Ascending aorta (tissue), 2 donors: Measurements from ENCODE around the gene SIX4. TPM values are rescaled to one million over a fixed set of nuclear protein-coding genes. Genes with fewer than 3 reads are reported as not detected.

Experiments used
- DNase-seq, 2 donors: peaks; one replicate each; pipeline ENCODE4 v3.0.0-alpha.2; 2019; ENCODE audit warnings: low spot score in 2 of 2
- H3K27ac ChIP-seq, 2 donors: fragments of 200-600 bp; sonication (generic); one replicate each; pipeline ENCODE4 v1.5.1; 2016 to 2017; ENCODE audit warnings: mild to moderate bottlenecking in 1 of 2
- H3K27me3 ChIP-seq: fragments of 200-600 bp; sonication (generic); one replicate; pipeline ENCODE4 v1.5.1; 2017
- H3K36me3 ChIP-seq, 2 donors: fragments of 200-600 bp; sonication (generic); one replicate each; pipeline ENCODE4 v1.5.1; 2016
- H3K4me1 ChIP-seq, 2 donors: fragments of 200-600 bp; sonication (generic); one replicate each; pipeline ENCODE4 v1.5.1; 2016 to 2017; ENCODE audit warnings: mild to moderate bottlenecking in 1 of 2
- H3K4me3 ChIP-seq, 2 donors: fragments of 200-600 bp; sonication (generic); one replicate each; pipeline ENCODE4 v1.5.1; 2016 to 2017; ENCODE audit warnings: mild to moderate bottlenecking in 1 of 2
- H3K9me3 ChIP-seq, 2 donors: fragments of 200-600 bp; sonication (generic); one replicate each; pipeline ENCODE4 v1.5.1; 2016
- intact Hi-C: fragments of 100-400 bp; cut with DNase I; formaldehyde crosslinking; loops from one replicate; pipeline ENCODE4 v1.15.1; 2023
- total RNA-seq: library from RNA; depleted of rRNA; stranded (reverse); fragments of >200 nt; gene quantifications from one replicate; pipeline ENCODE4 v1.1.0, GENCODE V29; 2016
- TF ChIP-seq, protein P1 (sequence below), 3 experiments: fragments of 200-600 bp in 2 of 3; fragments of 450-650 bp in 1 of 3; sonication (generic) in 2 of 3; IDR thresholded peaks; one replicate each; pipeline ENCODE4 v1.5.1; 2016 to 2019; ENCODE audit warnings: antibody characterized with exemption in 3 of 3, mild to moderate bottlenecking in 1 of 3, moderate library complexity in 1 of 3

SIX4 gene
- total RNA-seq, 1 donor from 2014 or later, result 1.4 TPM

DNA sequence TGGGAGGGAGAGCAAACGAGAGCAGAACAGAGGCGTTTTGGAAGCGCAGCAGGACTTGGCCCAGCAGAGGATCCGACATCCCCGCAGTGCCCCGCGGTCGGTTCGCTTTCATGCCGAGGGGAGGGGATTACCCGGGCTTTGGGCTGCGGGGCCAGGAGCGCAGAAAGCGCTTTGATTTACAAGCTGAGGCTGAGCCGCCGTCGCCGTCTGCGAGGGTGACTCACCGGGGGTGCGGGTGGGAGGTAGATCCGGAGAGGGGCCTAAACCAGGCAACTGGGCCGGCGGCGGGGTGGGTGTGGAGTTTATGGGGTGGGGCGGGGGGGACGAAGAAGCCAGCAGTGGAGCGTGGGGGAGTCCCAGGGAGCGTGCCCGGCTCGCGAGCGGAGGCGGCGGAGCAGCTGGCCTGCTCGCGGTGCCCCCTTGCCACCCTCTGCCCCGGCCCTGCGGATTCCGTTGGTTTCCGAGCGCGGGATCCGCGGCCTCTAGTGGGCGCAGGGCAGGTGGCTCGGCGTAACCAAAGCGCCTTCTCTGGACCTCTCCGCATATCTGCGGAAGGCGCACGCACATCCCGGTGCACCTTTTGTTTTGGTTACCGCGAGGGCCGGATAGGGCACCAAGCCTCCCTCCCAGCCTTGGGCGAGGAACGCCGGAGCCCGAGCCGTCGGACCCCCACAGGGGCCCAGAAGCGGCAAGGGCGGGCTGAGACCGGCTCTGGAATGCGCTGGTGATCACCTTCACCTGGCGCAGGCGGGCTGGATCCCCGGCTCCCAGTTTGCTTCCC is 2.6 kb downstream of the SIX4 start:
- no peaks in the 10 kb centered on the region for H3K9me3 ChIP-seq
- H3K27me3 ChIP-seq, result no peaks in the 10 kb centered on the region
- no peaks in the 10 kb centered on the region for H3K36me3 ChIP-seq
- intact Hi-C loops, result loop anchor here (5.0 kb wide), 2 partner anchors 56 to 64 kb away; no protein-coding TSS in a partner anchor
- peak overlapping the region; percentile 75 to 76 for H3K4me3 ChIP-seq
- DNase-seq, result peak in 1 of 2 donors; percentile 77
- TF ChIP-seq, protein P1, sequence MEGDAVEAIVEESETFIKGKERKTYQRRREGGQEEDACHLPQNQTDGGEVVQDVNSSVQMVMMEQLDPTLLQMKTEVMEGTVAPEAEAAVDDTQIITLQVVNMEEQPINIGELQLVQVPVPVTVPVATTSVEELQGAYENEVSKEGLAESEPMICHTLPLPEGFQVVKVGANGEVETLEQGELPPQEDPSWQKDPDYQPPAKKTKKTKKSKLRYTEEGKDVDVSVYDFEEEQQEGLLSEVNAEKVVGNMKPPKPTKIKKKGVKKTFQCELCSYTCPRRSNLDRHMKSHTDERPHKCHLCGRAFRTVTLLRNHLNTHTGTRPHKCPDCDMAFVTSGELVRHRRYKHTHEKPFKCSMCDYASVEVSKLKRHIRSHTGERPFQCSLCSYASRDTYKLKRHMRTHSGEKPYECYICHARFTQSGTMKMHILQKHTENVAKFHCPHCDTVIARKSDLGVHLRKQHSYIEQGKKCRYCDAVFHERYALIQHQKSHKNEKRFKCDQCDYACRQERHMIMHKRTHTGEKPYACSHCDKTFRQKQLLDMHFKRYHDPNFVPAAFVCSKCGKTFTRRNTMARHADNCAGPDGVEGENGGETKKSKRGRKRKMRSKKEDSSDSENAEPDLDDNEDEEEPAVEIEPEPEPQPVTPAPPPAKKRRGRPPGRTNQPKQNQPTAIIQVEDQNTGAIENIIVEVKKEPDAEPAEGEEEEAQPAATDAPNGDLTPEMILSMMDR (IDR thresholded peaks at IDR 0.05), result peak in 2 of 3 experiments; percentile 34 to 57
- H3K27ac ChIP-seq, result peak overlapping the region; percentile 2 to 46
- no peaks in the 10 kb centered on the region for H3K4me1 ChIP-seq

DNA sequence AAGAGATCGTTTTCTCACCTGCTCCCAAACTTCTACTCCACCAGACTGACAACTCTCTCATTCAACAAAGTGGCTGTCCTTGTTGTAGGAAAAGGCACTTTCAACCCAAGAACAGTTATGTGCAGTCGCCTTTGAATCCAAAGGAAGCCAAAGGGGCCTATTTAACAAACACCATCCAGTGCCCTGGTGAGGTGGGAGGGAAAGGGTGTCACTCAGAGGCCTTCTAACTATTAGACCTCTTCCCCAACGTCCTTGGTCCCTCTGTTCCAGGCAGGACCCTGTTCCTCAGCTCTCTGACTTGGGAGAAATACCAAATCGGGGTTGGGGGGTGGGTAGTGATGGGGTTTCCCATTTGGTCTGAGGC is 3.2 kb downstream of the SIX4 start:
- H3K27ac ChIP-seq, result peak overlapping the region; percentile 2 to 46
- H3K36me3 ChIP-seq, result no peaks in the 10 kb centered on the region
- no peaks in the 10 kb centered on the region for H3K27me3 ChIP-seq
- no peaks in the 10 kb centered on the region for H3K4me1 ChIP-seq
- intact Hi-C loops, result loop anchor here (5.0 kb wide), 2 partner anchors 56 to 64 kb away; no protein-coding TSS in a partner anchor
- no peak for DNase-seq
- peak overlapping the region; percentile 75 to 76 for H3K4me3 ChIP-seq
- no peaks in the 10 kb centered on the region for H3K9me3 ChIP-seq
- TF ChIP-seq, protein P1 (IDR thresholded peaks at IDR 0.05), result no peak

DNA sequence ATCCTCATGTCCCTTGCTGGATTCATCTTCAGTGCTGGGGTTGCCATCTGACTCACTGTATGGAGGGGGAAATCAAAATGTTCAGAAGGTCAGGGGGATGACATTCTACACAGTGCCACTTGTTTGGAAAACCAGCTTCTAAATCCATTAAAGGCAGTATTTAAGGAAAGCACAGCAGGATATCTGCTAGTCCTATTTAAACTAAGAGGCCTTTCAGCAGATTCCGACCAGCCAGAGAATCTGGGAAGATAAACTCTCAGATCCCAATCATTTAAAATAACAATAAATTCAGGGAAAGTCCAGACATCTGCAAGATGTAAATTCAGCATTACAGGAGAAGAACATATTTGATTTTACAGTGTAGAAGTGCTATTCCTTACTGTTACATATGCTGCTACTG is 3.8 kb downstream of the SIX4 start:
- Histone ChIP-seq H3K36me3 (no peaks in the 10 kb centered on the region), H3K27me3 (no peaks in the 10 kb centered on the region), H3K4me3 (no peak overlapping the region), H3K9me3 (no peaks in the 10 kb centered on the region), H3K4me1 (no peaks in the 10 kb centered on the region), H3K27ac (no peak overlapping the region)
- TF ChIP-seq, protein P1 (IDR thresholded peaks at IDR 0.05), result no peak
- DNase-seq, result no peak
- intact Hi-C loops, result loop anchor here (5.0 kb wide), 2 partner anchors 57 to 63 kb away; no protein-coding TSS in a partner anchor

DNA sequence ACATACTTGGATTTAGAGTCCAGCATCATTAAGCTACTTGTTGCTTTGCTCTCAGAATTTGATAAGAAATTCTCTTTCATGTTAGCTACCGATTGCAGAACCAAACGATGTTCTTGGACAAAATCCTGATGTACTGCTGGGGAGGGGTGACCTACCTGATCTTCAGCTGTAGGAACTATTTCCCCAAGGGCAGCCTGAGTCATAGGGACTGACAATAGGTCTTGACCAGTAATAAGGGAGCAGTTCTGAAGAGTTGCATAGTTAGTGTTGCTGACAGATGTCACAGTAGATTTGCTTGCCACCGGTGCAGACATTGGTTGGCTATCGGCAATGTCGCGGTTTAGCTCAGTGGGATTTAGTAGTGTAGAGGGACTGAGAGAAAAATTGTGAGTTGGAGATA is 10.6 kb downstream of the SIX4 start:
- H3K36me3 ChIP-seq, result peaks cover 0 to 5% of the 10 kb centered on the region in 2 donors
- no peak for DNase-seq

GRCh38 chr14:60710494-60710893 is 13.7 kb downstream of the SIX4 start:
- Histone ChIP-seq H3K36me3 (peaks cover 0 to 5% of the 10 kb centered on the region in 2 donors), H3K27ac (no peak overlapping the region), H3K9me3 (no peaks in the 10 kb centered on the region), H3K4me1 (no peaks in the 10 kb centered on the region), H3K27me3 (no peaks in the 10 kb centered on the region), H3K4me3 (no peak overlapping the region)
- intact Hi-C loops, result no loop called here
- TF ChIP-seq, protein P1 (IDR thresholded peaks at IDR 0.05), result no peak
- DNase-seq, result no peak

More for the DNA sequence above, 10.6 kb downstream of the SIX4 start:
- H3K4me1 ChIP-seq, result no peaks in the 10 kb centered on the region
- H3K27ac ChIP-seq, result no peak overlapping the region
- H3K27me3 ChIP-seq, result no peaks in the 10 kb centered on the region
- no peak overlapping the region for H3K4me3 ChIP-seq
- H3K9me3 ChIP-seq, result no peaks in the 10 kb centered on the region
- TF ChIP-seq, protein P1 (IDR thresholded peaks at IDR 0.05), result no peak
- intact Hi-C loops, result no loop called here
